ENCODE data around the gene SSC5D.

Gene SSC5D

GRCh38 chr19:55474269-55475265, 13.7 kb upstream of the SSC5D start:
- DNase-seq, result no peak

- DNase-seq, result peak; percentile 99
These were observed 12.0 kb upstream of the SSC5D start, which contains the start of gene ZNF628 for GRCh38 chr19:55476100-55476775. TSS of gene ZNF628 (plus strand) at chr19:55476617. CDS start at chr19:55479911, 3,294 bp downstream.

GRCh38 chr19:55477905-55478304, 10.3 kb upstream of the SSC5D start:
- no peak for DNase-seq

GRCh38 chr19:55478364-55478763, 9.9 kb upstream of the SSC5D start:
- no peak for DNase-seq

- no peak for DNase-seq
These were observed 9.2 kb upstream of the SSC5D start for GRCh38 chr19:55479045-55479444.

GRCh38 chr19:55479451-55480230, 8.6 kb upstream of the SSC5D start:
- no peak for DNase-seq

- no peak for DNase-seq
These were observed 7.0 kb upstream of the SSC5D start for GRCh38 chr19:55481148-55481793.

- DNase-seq, result no peak
These were observed 6.5 kb upstream of the SSC5D start for GRCh38 chr19:55481794-55482155.

GRCh38 chr19:55482156-55482961, 5.9 kb upstream of the SSC5D start:
- no peak for DNase-seq

GRCh38 chr19:55482967-55483705, 5.1 kb upstream of the SSC5D start:
- no peak for DNase-seq

GRCh38 chr19:55483706-55484592, 4.3 kb upstream of the SSC5D start:
- DNase-seq, result no peak

GRCh38 chr19:55484593-55485438, 3.4 kb upstream of the SSC5D start, which contains the start of gene NAT14:
TSS of gene NAT14 (plus strand) at chr19:55485188. CDS start at chr19:55485709, 521 bp downstream.
- peak; percentile 65 for DNase-seq

- no peak for DNase-seq
These were observed 2.7 kb upstream of the SSC5D start for GRCh38 chr19:55485439-55486011.

GRCh38 chr19:55486043-55486970, 1.9 kb upstream of the SSC5D start:
- DNase-seq, result no peak

- DNase-seq, result no peak
These were observed 989 bp upstream of the SSC5D start for GRCh38 chr19:55486971-55487923.

Measured in CD4-positive, alpha-beta T cell treated with Interleukin-17A for 4 hours (primary cell).